ENCODE data around the gene CYLD. TPM values are rescaled to one million over a fixed set of nuclear protein-coding genes. Genes with fewer than 3 reads are reported as not detected.

Gene CYLD
- polyA plus RNA-seq, 1 donor (not counting 4 experiments of a cell fraction or from before 2014, with no cell fraction given): 24.7 TPM

DNA sequence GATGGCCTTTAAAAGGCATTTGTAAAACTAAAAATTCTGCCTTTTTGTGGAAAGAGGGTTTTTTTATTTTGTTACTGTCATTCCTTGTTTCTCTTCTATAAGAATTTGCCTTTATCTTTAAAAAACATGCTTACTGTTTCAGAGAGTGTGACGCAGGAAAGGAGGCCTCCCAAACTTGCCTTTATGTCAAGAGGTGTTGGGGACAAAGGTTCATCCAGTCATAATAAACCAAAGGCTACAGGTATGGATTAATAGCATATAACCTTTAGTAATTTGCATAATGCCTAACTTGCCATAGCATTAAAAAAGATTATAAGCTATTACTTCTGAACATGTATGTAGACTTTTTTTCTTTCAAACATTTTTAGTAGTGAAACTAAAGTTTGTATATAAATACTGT lies 34.2 kb downstream of the CYLD start:
- Histone ChIP-seq H3K36me3 (ENCODE audit: control insufficient read depth in 2 of 2, extremely low read depth in 1 of 2, insufficient read depth in 2 of 2, low read length in 2 of 2) (peaks cover 3 to 9% of the 10 kb centered on the region in 2 experiments), H3K4me1 (ENCODE audit: control insufficient read depth, extremely low read depth, insufficient read depth, low read length) (peaks cover 4% of the 10 kb centered on the region), H3K4me3 (ENCODE audit: control insufficient read depth in 2 of 3, extremely low read depth in 1 of 3, insufficient read depth in 2 of 3, low read depth in 1 of 3, low read length in 3 of 3) (no peak overlapping the region), H2AFZ (ENCODE audit: control insufficient read depth, low read length) (no peak overlapping the region), H3K9me1 (ENCODE audit: control insufficient read depth, extremely low read depth, insufficient read depth, low read length) (no peaks in the 10 kb centered on the region), H4K20me1 (ENCODE audit: control insufficient read depth, extremely low read depth, insufficient read depth, low read length) (no peaks in the 10 kb centered on the region), H3K4me2 (ENCODE audit: control insufficient read depth, extremely low read depth, insufficient read depth, low read depth, low read length) (no peak overlapping the region), H3K9ac (ENCODE audit: control insufficient read depth, extremely low read depth, insufficient read depth, low read length) (no peak overlapping the region), H3K27me3 (ENCODE audit: control insufficient read depth, extremely low read depth, insufficient read depth, low read length) (no peaks in the 10 kb centered on the region), H3K27ac (ENCODE audit: control insufficient read depth, insufficient read depth, low read length) (no peak overlapping the region), H3K79me2 (ENCODE audit: control insufficient read depth, insufficient read depth, low read length) (peaks cover 9% of the 10 kb centered on the region), H3K9me3 (ENCODE audit: control insufficient read depth, low read depth, low read length) (no peaks in the 10 kb centered on the region)
- FAIRE-seq (no peak), DNase-seq (ENCODE audit: low read depth, low spot score) (no peak)
- TF ChIP-seq, protein P1, sequence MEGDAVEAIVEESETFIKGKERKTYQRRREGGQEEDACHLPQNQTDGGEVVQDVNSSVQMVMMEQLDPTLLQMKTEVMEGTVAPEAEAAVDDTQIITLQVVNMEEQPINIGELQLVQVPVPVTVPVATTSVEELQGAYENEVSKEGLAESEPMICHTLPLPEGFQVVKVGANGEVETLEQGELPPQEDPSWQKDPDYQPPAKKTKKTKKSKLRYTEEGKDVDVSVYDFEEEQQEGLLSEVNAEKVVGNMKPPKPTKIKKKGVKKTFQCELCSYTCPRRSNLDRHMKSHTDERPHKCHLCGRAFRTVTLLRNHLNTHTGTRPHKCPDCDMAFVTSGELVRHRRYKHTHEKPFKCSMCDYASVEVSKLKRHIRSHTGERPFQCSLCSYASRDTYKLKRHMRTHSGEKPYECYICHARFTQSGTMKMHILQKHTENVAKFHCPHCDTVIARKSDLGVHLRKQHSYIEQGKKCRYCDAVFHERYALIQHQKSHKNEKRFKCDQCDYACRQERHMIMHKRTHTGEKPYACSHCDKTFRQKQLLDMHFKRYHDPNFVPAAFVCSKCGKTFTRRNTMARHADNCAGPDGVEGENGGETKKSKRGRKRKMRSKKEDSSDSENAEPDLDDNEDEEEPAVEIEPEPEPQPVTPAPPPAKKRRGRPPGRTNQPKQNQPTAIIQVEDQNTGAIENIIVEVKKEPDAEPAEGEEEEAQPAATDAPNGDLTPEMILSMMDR (optimal IDR thresholded peaks at IDR 0.05 in 1 of 3, IDR thresholded peaks at IDR 0.05 in 1 of 3, conservative IDR thresholded peaks at IDR 0.05 in 1 of 3; ENCODE audit: extremely low read depth in 1 of 3, insufficient read depth in 2 of 3, low read length in 3 of 3): no peak
- TF ChIP-seq EZH2 (IDR thresholded peaks at IDR 0.05; ENCODE audit: low read length): no peak
- dilution Hi-C loops (cut with MboI; ENCODE audit: extremely low pct_ligation_motif_present, low sequenced_read_pairs): no loop called here

DNA sequence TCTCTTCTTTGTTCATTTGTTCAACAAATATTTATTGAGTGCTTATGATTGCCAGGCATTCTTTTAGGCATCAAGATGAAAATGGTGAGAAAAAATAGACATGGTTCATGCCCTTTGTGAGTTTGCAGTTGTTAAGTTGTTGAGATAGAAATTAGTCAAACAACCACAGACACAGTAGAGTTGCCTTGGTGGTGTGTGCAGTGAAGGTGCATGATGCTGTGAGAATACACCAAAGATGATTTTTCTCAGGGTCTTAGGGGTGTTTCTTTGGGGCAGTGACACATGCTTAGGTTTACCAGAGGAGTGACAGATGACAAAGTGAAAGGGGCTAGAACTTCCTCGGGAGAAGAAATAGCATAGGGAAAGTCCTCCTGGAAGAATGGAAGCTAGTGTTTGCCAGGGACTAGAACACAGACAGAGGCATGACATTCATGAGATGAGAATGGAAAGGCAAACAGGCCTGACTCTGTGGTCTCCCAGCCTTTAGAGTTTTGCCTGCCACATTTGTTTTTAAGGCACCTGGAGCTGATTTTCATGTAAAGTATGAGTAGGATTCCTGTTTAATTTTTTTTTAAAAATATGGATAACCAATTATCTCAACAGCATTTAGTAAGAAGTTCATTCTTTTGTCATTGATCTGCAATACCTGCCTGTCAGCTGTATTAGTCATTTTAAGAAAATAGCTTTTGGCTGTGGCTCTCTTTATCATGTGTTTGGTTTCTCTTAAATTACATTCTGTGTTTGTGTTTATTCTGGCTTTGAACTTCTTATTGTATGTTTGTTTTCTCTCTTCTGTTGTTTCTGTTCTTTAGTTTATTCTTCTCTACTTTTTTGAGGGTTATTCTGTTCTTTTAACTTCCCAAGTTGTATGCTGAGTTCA lies 36.6 kb downstream of the CYLD start:
- FAIRE-seq (no peak), DNase-seq (ENCODE audit: low read depth, low spot score) (no peak)
- H3K36me3 ChIP-seq (ENCODE audit: control insufficient read depth in 2 of 2, extremely low read depth in 1 of 2, insufficient read depth in 2 of 2, low read length in 2 of 2): peaks cover 3 to 16% of the 10 kb centered on the region in 2 experiments
- H3K4me1 ChIP-seq (ENCODE audit: control insufficient read depth, extremely low read depth, insufficient read depth, low read length): no peaks in the 10 kb centered on the region
- dilution Hi-C loops (cut with MboI; ENCODE audit: extremely low pct_ligation_motif_present, low sequenced_read_pairs): no loop called here
- H3K9me3 ChIP-seq (ENCODE audit: control insufficient read depth, low read depth, low read length): no peaks in the 10 kb centered on the region
- H3K79me2 ChIP-seq (ENCODE audit: control insufficient read depth, insufficient read depth, low read length): peaks cover 6% of the 10 kb centered on the region
- no peak overlapping the region for H3K4me3 ChIP-seq (ENCODE audit: control insufficient read depth in 2 of 3, extremely low read depth in 1 of 3, insufficient read depth in 2 of 3, low read depth in 1 of 3, low read length in 3 of 3)
- no peak overlapping the region for H3K4me2 ChIP-seq (ENCODE audit: control insufficient read depth, extremely low read depth, insufficient read depth, low read depth, low read length)
- no peak overlapping the region for H2AFZ ChIP-seq (ENCODE audit: control insufficient read depth, low read length)
- TF ChIP-seq, protein P1 (optimal IDR thresholded peaks at IDR 0.05 in 1 of 3, IDR thresholded peaks at IDR 0.05 in 1 of 3, conservative IDR thresholded peaks at IDR 0.05 in 1 of 3; ENCODE audit: extremely low read depth in 1 of 3, insufficient read depth in 2 of 3, low read length in 3 of 3): no peak
- no peak for TF ChIP-seq EZH2 (IDR thresholded peaks at IDR 0.05; ENCODE audit: low read length)
- H3K27me3 ChIP-seq (ENCODE audit: control insufficient read depth, extremely low read depth, insufficient read depth, low read length): no peaks in the 10 kb centered on the region
- no peaks in the 10 kb centered on the region for H3K9me1 ChIP-seq (ENCODE audit: control insufficient read depth, extremely low read depth, insufficient read depth, low read length)
- H3K27ac ChIP-seq (ENCODE audit: control insufficient read depth, insufficient read depth, low read length): no peak overlapping the region
- no peak overlapping the region for H3K9ac ChIP-seq (ENCODE audit: control insufficient read depth, extremely low read depth, insufficient read depth, low read length)
- H4K20me1 ChIP-seq (ENCODE audit: control insufficient read depth, extremely low read depth, insufficient read depth, low read length): no peaks in the 10 kb centered on the region
